GM18498 (cell line): ENCODE measurements around the gene RNF43.

ENCODE experiments used
- ATAC-seq: cut with Tn5 transposase; IDR thresholded peaks from one replicate; pipeline ENCODE4 v1.9.1; 2021; ENCODE audit warnings: mild to moderate bottlenecking, moderate library complexity; ENCODE audit not compliant: unreplicated experiment

RNF43 gene

DNA sequence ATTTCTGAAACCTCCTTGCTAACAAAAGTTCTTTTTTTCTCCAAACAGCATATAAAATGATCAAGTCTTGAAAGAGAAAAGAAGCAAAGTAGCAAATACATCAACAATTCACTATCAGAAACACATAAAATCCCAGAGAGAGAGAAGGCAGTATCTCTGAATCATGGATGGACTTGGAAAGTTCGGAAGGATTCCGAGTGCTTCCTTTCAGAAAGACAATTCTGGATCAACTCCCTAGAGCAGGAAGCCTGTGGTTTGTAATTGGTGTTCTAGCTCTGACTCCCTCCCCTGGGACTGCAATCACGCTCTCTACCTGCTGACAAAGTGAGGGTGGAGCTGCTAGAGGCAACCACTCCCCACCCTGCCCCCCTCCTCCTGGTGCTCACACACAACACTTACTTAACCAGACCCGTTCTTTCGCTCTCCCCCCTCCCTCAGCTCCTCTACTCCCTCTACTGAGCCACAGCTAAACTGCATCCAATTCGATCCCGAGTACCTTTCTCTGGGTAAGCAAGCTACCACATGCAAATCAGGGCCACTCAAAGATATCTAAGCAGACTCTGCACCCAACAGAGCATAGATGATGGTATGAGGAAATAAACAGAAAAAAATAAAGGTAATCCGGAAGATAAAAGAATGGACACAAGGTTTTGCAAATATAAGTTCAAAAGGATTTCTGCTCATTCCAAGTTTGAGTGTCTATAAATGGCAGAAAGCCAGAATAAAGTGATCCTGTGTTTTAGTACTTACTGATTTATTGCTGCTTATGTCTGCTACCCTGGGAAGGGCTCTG, at the start of gene RNF43:
RNF43 (minus strand) TSS at position 235 of the 793 bp plus-strand sequence. CDS start 1,957 bp downstream, outside the sequence.
- peak; percentile 98 for ATAC-seq

DNA sequence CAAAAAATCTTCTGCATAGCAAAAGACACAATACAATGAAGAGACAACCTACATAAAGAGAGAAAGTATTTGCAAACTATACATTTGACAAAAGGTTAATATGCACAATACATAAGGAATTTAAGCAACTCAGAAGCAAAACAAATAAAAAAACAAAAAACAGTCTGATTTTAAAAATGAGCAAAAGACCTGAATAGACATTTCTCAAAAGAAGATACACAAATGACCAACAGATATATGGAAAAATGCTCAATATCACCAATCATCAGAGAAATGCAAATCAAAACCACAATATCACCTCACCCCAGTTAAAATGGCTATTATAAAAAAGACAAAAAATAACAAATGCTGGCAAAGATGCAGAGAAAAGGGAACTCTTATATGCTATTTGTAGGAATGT, 38.2 kb upstream of the RNF43 start:
- no peak for ATAC-seq

DNA sequence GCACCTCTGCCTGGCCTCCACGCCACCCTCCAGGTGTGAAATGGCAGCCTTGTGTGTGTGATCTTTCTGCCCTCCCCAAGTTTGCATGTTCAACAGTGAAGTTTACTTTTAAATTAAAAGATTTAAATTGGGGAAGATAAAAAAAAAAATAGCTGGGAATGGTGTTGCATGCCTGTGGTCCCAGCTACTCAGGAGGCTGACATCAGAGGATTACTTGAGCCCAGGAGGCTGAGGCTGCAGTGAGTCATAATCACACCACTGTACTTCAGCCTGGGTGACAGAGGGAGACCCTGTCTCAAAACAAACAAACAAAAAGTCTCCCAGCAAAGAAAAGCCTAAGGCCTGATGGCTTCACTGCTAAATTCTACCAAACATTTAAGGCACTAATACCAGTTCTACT, 35.4 kb upstream of the RNF43 start:
- ATAC-seq = no peak

DNA sequence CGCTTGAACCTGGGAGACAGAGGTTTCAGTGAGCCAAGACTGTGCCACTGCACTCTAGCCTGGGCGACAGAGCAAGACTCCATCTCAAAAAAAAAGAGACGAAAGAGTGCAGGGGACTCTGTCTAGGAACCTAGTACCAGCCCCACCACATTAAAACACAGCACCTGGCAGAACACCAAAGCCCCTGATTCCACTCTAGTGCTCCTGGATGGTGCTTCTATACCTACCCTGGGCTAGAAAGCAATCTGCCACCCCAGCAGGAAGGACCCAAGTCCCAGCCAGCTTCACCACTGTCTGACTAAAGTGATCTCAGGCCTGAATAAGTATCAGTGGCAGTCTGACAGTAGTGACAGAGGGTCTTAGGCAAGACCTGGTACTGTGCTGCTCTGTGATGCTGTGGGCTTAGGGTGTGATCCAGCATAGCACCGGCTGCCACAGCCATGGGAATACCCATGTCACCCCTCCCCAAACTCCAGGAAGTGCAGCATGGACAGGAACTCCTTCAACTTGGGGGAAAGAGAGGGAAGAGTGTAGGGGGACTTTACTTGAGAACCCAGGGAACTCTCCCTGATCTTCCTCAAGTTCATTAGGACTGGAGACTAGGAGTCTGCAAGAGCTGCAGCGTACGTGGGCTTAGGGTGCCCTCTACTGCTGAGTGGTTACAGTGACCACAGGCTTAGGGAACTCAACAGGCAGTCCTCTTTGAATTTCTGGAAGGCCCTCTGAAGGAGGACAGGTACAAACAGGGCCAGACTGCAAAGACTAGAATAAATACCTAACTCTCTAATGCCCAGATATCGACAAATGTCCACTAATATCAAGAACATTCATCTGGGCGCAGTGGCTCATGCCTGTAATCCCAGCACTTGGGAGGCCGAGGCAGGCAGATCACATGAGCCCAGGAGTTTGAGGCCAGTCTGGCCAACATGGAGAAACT, 30.0 kb upstream of the RNF43 start:
- no peak for ATAC-seq

DNA sequence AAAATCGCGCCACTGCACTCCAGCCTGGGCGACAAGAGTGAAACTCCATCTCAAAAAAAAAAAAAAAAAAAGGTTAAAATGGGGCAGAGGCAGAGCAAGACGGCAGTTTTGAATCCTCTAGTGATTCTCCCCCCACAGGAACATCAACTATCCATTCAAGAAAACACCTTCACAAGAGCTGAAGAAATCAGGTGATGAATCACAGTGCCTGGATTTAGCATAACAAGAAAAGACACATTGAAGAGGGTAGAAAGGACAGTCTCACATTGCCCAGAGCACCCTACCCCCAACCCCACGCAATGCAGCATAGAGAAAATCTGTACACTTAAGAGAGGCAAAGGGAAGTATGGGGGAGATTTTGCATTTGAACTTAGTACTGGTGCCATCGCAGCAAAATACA, 28.8 kb upstream of the RNF43 start:
- ATAC-seq = no peak

DNA sequence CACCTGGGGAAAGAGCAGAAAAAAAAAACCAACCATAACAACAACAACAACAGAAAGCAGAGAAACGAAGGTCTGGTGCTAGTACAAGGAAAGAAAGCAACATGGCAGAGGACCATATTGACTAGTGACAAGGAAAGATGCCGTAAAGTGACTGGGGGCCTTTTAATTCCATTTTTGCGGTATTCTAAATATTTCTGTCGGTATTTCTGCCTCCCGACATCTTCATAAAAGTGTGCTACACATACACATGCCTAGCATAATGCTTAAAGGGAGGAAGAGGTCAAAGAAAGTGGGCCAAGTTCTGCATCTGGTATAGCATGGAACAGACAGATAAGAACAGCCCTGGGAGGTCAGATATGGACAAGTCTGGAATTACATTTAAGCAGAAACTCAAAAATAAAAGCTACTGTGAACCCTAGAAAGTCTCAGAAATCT, 19.5 kb upstream of the RNF43 start:
- no peak for ATAC-seq

DNA sequence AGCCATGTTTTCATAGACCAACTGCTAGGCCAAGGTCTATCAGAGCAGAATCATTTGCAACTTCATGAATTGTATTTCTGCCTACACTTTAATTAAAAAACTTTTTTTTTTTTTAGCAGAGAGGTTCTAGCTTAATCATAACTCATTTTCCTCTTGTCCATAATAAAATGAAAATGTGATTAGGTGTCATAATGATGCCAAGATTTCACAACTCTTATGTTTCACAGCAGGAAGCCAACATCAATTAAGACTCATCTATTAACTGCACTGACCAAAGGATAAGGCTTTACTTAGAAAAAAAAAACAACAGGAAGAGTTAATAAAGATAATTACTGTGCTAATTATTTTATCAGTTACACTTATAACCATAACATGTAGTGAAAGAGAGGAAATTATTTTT, 18.9 kb upstream of the RNF43 start:
- ATAC-seq = no peak

DNA sequence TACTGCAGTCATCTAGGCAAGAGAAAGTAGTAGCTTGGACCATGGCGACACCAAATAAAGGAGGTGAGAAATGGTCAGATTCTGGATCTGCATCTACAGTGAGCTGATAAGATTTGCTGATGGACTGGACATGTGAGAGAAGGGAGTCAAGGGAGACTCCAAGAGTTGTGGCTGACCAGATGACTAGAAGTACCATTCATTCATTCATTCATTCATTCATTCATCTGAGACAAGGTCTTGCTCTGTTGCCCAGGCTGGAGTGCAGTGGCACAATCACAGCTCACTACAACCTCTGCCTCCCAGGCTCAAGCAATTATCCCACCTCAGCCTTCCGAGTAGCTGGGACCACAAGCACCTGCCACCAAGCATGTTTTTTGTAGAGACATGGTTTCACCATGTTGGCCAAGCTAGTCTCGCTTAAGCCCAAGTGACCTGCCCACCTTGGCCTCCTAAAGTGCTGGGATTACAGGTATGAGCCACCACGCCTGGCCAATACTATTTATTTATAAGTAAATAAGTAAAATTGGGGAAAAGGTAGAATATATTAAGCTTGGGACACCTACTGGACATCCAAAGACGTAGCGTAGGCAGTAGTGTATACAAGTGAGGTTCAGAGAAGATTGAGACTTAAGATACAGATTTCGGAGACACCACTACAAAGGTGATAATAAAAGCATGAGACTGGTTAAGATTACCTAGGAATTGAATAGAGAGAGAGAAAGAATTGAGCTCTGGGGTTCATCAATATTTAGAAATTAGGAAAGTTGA, 15.7 kb upstream of the RNF43 start:
- no peak for ATAC-seq

DNA sequence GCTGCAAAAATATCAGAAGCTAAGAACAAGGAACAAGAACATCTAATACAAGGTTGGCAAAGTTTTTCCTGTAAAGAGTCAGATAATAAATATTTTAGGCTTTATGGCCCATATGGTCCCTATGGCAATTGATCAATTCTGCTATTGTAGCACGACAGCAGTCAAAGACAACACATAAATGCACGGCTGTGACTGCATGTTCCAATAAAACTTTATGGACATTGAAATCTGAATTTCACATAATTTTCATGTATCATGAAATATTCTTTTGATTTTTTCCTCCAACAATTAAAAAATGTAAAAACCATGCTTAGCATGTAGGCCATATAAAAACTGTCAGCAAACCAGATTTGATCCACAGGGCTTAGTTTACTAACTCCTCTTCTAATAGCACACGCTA, 10.5 kb upstream of the RNF43 start:
- ATAC-seq = no peak

DNA sequence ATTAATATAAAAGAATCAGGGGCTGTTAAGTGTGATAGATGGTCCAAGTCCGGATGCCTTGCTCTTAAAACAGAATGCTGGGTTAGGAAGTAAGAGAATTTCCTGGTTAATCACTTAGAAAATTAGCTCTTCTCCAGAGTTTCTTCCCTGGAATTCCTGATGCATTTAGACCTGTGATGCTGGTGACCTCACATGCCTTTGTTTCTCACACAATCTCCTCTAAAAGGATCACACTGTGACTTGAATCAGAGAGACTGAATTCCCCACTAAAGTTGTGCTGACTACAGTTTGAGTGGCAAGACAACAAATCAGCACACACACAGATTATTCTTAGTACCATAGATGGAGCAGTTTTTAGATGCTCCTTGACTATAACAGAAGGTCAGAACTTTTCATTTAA, 4.4 kb upstream of the RNF43 start:
- ATAC-seq = no peak

DNA sequence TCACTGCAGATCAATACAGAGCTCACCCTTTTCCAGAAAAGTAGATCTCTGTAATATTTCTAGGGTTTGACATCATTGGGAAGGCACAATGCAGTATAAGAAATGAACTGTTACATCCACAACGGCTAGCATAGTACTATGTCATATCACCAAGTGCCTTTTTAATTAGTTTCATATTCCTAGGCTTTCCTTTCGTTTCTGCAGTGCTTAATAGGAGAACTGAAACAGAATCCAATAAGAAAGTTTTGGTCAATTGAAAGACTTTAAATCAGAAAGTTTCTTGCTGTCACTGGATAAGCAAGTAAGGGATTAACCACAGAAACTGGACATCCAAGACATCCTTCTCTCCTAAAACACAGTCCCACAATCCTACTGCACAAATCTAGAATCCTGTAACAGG, 3.5 kb upstream of the RNF43 start:
- ATAC-seq = no peak

DNA sequence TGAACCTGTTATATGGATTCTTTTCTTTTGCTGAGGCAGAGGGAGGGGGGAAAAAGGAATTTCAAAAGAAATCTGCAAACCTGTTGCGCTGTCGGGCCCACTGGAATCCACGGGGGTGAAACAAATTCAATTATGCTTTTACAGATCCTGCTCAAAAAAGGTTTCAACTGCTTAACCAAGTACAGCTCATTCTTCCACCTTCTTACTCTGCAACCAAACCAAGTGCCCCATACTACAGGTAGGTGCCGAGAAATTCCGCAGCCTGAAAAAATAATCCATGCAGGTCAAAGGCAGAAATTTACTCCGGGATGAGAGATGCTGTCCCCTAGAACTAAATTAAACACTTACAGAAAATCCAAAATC, 416 bp downstream of the RNF43 start:
- no peak for ATAC-seq

DNA sequence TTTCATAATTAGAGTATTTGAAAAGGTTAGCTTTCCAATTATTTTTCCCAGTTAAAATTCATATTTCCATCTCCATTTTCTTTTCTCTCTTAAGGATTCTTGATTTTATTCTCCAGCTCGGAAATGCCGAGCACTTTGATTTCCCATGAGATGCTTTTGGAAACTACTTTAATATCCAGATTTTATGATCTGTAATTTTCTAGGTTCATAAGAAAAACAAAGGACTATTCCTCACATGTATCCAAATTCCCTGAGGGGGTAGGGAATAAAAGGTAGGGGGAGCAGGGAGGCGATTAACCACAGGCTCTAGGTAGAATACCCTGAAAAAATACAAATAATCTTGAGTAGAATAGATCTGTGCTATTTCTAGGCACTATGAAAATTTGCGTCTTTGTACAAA, 938 bp downstream of the RNF43 start:
- no peak for ATAC-seq

DNA sequence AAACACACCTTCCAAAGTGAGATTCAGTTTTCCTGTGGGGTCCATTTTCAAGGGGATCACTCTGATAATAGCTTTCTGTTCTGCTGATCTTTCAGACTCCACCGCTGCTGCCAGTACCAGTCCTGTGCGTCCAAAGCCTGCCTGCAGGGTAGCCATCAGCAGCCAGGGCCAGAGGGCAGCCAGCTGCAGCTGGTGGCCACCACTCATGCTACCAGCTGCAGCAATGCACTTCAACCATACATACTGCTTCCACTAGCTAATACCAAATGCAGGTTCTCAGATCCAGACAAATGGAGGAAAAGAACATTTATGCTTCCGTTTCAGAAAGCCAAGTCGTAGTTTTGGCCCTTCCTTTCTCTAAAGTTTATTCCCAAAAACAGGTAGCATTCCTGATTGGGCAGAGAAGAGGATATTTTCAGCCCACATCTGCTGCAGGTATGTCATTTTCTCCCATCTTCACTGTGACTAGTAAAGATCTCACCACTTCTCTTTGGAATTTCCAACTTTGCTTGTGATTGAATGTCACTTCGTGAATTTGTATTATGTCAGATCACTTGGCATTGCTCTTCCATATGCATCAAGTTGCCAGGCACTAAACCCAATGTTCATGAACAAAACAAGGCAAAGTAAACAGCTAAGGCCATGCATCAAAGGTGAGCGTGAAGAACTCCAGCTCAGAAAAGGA, 1.8 kb downstream of the RNF43 start:
- no peak for ATAC-seq

DNA sequence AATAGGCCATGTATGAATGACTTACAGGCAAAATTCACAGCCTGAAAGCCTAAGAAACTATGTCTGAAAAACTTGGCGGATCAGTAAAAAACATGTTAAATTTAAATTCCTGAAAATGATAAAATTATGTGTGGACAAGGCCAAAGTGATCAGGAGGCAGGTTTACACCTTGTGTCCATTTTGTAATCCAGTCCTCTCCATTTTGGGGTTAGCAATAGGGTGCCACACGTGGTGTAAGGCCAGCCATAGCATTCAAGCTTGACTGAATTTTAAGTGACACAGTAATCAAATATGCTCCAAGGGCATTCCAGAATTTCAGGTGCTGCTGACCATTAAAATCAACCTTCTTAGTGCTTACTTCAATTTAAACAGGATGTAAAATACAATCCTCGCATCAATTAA, 2.7 kb downstream of the RNF43 start:
- ATAC-seq = no peak

DNA sequence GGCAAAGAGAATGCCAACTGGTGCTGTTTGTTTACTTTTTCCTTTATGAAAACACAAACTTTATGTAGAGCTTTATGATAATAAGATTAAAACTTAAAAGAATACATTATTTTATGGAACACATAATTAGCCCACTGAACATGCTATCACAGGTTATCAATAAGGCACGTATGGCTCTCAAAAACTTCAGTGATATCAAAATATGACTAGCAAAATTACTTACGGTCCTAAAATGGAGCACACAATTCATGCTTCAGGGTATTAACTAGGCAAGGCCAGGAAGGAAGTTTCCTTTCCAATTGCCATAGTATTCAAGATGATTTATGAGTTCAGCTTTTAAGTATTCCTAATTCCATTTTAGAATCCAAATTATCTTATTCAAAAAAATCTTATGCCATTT, 3.6 kb downstream of the RNF43 start:
- no peak for ATAC-seq

DNA sequence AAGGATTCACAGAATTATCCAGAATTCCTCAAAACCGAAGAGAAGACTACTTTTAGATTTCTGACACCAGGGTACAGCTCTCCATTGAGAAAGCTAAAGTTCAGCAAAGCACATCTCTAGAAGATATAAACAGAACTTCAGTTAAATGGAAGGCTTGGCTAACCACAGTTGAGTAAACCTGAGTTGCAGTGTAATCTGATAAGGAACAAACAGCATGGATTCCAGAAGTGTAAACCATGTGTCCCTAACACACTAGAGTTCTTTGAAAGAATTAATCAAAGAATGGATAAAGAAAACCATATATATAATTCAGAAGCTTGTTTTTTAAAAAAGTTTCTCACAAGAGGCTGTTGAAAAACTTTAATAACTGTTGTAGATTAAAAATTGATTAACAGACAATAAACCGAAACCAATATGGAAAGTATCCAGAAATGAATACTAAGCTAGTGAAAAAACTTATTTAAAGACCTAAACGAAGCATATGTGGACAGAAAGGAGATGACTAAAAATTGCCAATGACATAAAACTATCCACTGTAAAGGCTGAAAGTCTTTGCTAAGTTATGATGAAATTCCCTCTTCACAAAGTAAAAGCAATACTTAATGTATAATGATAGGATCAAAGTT, 4.3 kb downstream of the RNF43 start:
- no peak for ATAC-seq

DNA sequence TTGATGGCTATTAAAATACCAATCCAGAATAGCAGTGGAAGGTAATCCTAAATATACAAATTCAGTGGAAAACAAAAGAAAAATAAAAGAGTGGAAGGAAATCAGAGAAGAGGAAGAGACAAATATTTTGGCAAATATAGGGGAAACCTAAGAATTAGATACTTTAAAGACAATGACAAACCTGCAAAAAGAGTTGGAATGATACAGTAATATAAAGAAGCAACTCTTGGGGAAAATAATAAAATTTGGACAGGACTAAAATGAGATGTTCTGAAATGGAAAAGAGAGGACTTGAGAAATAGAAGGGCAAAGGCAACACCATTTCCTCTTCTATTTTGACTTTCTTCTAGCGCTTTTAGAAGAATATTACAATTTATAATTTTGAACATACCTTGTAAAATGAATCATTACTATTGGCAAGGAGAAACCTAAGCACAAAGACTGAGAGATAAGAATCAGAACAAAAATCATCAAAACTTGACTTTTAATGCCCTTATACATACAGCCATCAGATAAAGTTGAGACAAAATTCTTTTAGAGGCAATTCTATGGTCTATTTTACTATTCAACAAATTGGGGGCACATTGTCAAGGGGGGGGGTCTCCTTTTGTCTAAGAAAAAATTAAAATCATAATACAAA, 5.2 kb downstream of the RNF43 start:
- no peak for ATAC-seq

DNA sequence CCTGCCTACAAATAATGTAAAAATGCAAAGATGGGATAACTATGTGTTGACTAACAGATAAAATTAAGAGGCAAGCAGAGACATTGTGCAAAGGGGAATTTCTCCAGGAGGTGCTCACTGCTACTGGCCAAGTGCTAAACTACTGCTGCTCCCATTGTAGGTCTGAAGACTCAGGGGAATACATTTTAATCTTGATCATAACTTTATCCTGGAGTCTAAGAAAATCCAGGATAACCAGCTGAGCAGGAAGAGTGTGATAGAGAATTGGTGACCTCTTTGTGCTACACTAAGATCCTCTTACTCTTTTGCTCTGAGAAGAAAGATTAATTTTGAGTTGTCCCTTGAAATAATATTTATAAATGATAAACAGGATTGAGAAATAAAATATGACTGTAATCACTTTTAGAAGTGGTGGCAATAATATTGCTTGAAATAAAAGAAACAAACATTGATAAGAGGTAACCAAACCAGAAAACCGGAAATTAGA, 5.9 kb downstream of the RNF43 start:
- no peak for ATAC-seq
